Endothelial cell of umbilical vein (primary cell): ENCODE data around the gene LGMN. TPM values are rescaled to one million over a fixed set of nuclear protein-coding genes. Genes with fewer than 3 reads are reported as not detected.

Source experiments
- BruUV-seq: library from RNA; stranded (reverse); fragments of 400-500 nt; replicated peaks from 2 replicates; lab custom pipeline; 2021; lab: Mats Ljungman, UMichigan
- CTCF ChIA-PET: fragments of 300-600, 350-600 bp; sonication (Branson Sonifier 250); formaldehyde crosslinking; loops from one replicate; lab custom pipeline; 2021; ENCODE audit warnings: antibody characterized with exemption, inconsistent platforms; lab: Charles Lee
- POLR2A ChIA-PET: fragments of 300-600, 350-600 bp; sonication (Branson Sonifier 250); formaldehyde crosslinking; loops from one replicate; lab custom pipeline; 2021; ENCODE audit warnings: antibody characterized with exemption, inconsistent platforms; lab: Charles Lee
- DNase-seq: peaks from one replicate; pipeline ENCODE4 v3.0.0-alpha.2; 2011; ENCODE audit warnings: low read depth, low spot score
- FAIRE-seq: peaks from 2 replicates; lab custom pipeline; 2011; peaks lifted over from hg19 to GRCh38; lab: Jason Lieb, UNC
- H2AFZ ChIP-seq: 2 replicates; pipeline ENCODE4 v1.6.0; 2012; ENCODE audit warnings: low read depth, low read length, control low read depth, inconsistent platforms
- H3K27ac ChIP-seq: 2 replicates; pipeline ENCODE4 v1.5.1; 2011; ENCODE audit warnings: low read depth, mild to moderate bottlenecking, control low read depth, low read length, moderate library complexity; ENCODE audit not compliant: insufficient read depth
- H3K27me3 ChIP-seq, 2 experiments: 2 replicates each; pipeline versions ENCODE4 v1.6.0 to v1.6.1; 2011; ENCODE audit warnings: low read length in 2 of 2, mixed read lengths in 1 of 2; ENCODE audit not compliant: control insufficient read depth in 2 of 2, insufficient read depth in 2 of 2
- H3K36me3 ChIP-seq, 2 experiments: 2 replicates in 1 of 2; 3 replicates in 1 of 2; pipeline ENCODE4 v1.5.1; 2011; ENCODE audit warnings: low read length in 2 of 2, mild to moderate bottlenecking in 1 of 2, moderate library complexity in 1 of 2; ENCODE audit not compliant: control insufficient read depth in 2 of 2, insufficient read depth in 2 of 2; ENCODE audit errors: extremely low read depth in 1 of 2
- H3K4me1 ChIP-seq: 3 replicates; pipeline ENCODE4 v1.5.1; 2011; ENCODE audit warnings: mild to moderate bottlenecking, low read length; ENCODE audit not compliant: control insufficient read depth, insufficient read depth; ENCODE audit errors: extremely low read depth
- H3K4me2 ChIP-seq: 2 replicates; pipeline ENCODE4 v1.6.1; 2011; ENCODE audit warnings: low read length, control low read depth, mixed read lengths; ENCODE audit not compliant: insufficient read depth
- H3K4me3 ChIP-seq, 3 experiments: fragments of 200-600 bp in 1 of 3; sonication (generic), shearing (Covaris generic) in 1 of 3; replicated peaks in 1 of 3; 2 replicates each; pipeline ENCODE4 v1.5.1; 2011 to 2016; ENCODE audit warnings: control low read depth in 3 of 3, low read length in 3 of 3, mild to moderate bottlenecking in 2 of 3, inconsistent platforms in 1 of 3, low read depth in 1 of 3, moderate library complexity in 1 of 3; ENCODE audit not compliant: insufficient read depth in 1 of 3
- H3K79me2 ChIP-seq: 2 replicates; pipeline ENCODE4 v1.6.0; 2012; ENCODE audit warnings: low read length, inconsistent platforms; ENCODE audit not compliant: control insufficient read depth, insufficient read depth
- H3K9ac ChIP-seq: replicated peaks from 2 replicates; pipeline ENCODE3; 2011; ENCODE audit warnings: low read length, control low read depth; ENCODE audit not compliant: insufficient read depth; ENCODE audit errors: extremely low read depth
- H3K9me1 ChIP-seq: replicated peaks from 3 replicates; pipeline ENCODE4 v1.6.0; 2011; ENCODE audit warnings: mild to moderate bottlenecking, low read length; ENCODE audit not compliant: control insufficient read depth, insufficient read depth; ENCODE audit errors: extremely low read depth
- H3K9me3 ChIP-seq: replicated peaks from 2 replicates; pipeline ENCODE4 v1.5.1; 2012; ENCODE audit warnings: low read length, inconsistent platforms; ENCODE audit not compliant: control insufficient read depth, insufficient read depth
- H4K20me1 ChIP-seq: replicated peaks from 2 replicates; pipeline ENCODE3; 2011; ENCODE audit warnings: mild to moderate bottlenecking, low read length; ENCODE audit not compliant: control insufficient read depth, insufficient read depth; ENCODE audit errors: extremely low read depth
- EZH2 ChIP-seq: IDR thresholded peaks from 2 replicates; pipeline ENCODE4 v1.6.1; 2012; ENCODE audit warnings: borderline replicate concordance, low read depth, mild to moderate bottlenecking, moderate library complexity, low read length, inconsistent platforms; ENCODE audit not compliant: severe bottlenecking
- FOS ChIP-seq: IDR thresholded peaks from 2 replicates; pipeline ENCODE4 v1.6.1; 2011; ENCODE audit warnings: mild to moderate bottlenecking, low read length, moderate library complexity, borderline replicate concordance; ENCODE audit not compliant: insufficient read depth
- GATA2 ChIP-seq: IDR thresholded peaks from 2 replicates; pipeline ENCODE4 v1.7.0; 2011; ENCODE audit warnings: low read depth, mild to moderate bottlenecking, moderate library complexity, mixed read lengths, low read length; ENCODE audit not compliant: insufficient read length, insufficient read depth
- JUN ChIP-seq: IDR thresholded peaks from 2 replicates; pipeline ENCODE4 v1.6.1; 2011; ENCODE audit warnings: borderline replicate concordance, low read depth; ENCODE audit not compliant: insufficient read length, insufficient read depth
- MYC ChIP-seq: IDR thresholded peaks from one replicate; pipeline ENCODE4 v1.6.1; 2011; ENCODE audit warnings: mild to moderate bottlenecking, low read depth, low read length
- POLR2A ChIP-seq: IDR thresholded peaks from 2 replicates; pipeline ENCODE4 v1.6.1; 2012; ENCODE audit warnings: low read depth, mild to moderate bottlenecking, control low read depth, low read length
- POLR2AphosphoS5 ChIP-seq: IDR thresholded peaks from 2 replicates; pipeline ENCODE4 v1.6.1; 2012; ENCODE audit warnings: low read depth, mild to moderate bottlenecking, control low read depth, low read length, moderate library complexity; ENCODE audit not compliant: insufficient read depth
- dilution Hi-C: fragments of 300-500 bp; cut with MboI; formaldehyde crosslinking; loops from one replicate; pipeline ENCODE4 v1.15.0; 2019; ENCODE audit warnings: low sequenced_read_pairs; ENCODE audit not compliant: extremely low pct_ligation_motif_present
- intact Hi-C: fragments of 100-400 bp; cut with micrococcal nuclease; formaldehyde crosslinking; loops from one replicate; pipeline ENCODE4 v1.10.0; 2022
- polyA plus RNA-seq, 4 experiments: library from polyadenylated mRNA; depleted of rRNA in 3 of 4; stranded (reverse) in 3 of 4; unstranded in 1 of 4; fragments of >200 nt; gene quantifications; 2 replicates each; pipeline versions ENCODE4 v1.2.1 to v1.2.3, GENCODE V29; 2011 to 2012; ENCODE audit warnings: missing spikeins in 1 of 4
- total RNA-seq: library from RNA; stranded (reverse); gene quantifications from 2 replicates; pipeline ENCODE4 v1.2.3, GENCODE V29; 2021
- TF ChIP-seq, protein P1 (sequence below), 2 donors: IDR thresholded peaks; 1 replicate in 1 of 2; 2 replicates in 1 of 2; pipeline ENCODE4 v1.5.1; 2011; ENCODE audit warnings: low read length in 2 of 2, mild to moderate bottlenecking in 2 of 2, moderate library complexity in 2 of 2, control low read depth in 1 of 2, inconsistent platforms in 1 of 2, low read depth in 1 of 2; ENCODE audit not compliant: insufficient read depth in 1 of 2; ENCODE audit errors: extremely low read depth in 1 of 2
- TF ChIP-seq, protein P2 (sequence below): IDR thresholded peaks from 2 replicates; pipeline ENCODE4 v1.6.1; 2011; ENCODE audit not compliant: insufficient read depth, insufficient read length

LGMN gene
- total and polyA plus RNA-seq, 2 donors (not counting 3 experiments of a cell fraction or from before 2014, with no cell fraction given), result 56.7 to 99.2 TPM

DNA sequence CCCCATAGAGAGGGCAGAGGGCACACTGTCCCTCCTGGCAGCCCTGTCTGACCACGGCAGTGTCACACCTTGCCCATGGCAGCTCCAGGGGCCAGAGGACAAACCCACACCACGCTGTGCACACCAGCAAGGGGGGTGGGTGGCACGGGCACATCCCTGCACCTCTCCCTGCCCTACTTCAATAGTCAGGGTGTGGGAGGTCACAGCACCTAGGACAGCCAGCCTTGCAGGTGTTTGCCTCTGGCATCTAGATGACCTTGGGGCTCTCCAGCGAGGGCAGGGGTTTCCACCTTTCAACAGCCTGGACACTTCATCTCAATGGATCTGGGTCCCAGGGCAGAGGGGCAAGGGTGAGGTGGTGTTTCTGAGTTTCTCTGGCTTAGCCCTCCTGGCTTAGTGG, 69.2 kb downstream of the LGMN start:
- Histone ChIP-seq H3K9me3 (no peaks in the 10 kb centered on the region), H2AFZ (no peak overlapping the region), H3K4me1 (peaks cover 4% of the 10 kb centered on the region), H3K9me1 (no peaks in the 10 kb centered on the region), H3K36me3 (peaks cover 0 to 4% of the 10 kb centered on the region in 2 experiments), H3K27me3 (no peaks in the 10 kb centered on the region), H3K9ac (no peak overlapping the region), H3K79me2 (no peaks in the 10 kb centered on the region), H3K27ac (no peak overlapping the region), H4K20me1 (no peaks in the 10 kb centered on the region), H3K4me3 (no peak overlapping the region), H3K4me2 (no peak overlapping the region)
- BruUV-seq, result no TSS peak
- POLR2A ChIA-PET, result no interaction called here
- TF ChIP-seq POLR2A (no peak), FOS (no peak), EZH2 (no peak), JUN (no peak), POLR2AphosphoS5 (no peak), GATA2 (no peak), MYC (no peak)
- TF ChIP-seq, protein P1, sequence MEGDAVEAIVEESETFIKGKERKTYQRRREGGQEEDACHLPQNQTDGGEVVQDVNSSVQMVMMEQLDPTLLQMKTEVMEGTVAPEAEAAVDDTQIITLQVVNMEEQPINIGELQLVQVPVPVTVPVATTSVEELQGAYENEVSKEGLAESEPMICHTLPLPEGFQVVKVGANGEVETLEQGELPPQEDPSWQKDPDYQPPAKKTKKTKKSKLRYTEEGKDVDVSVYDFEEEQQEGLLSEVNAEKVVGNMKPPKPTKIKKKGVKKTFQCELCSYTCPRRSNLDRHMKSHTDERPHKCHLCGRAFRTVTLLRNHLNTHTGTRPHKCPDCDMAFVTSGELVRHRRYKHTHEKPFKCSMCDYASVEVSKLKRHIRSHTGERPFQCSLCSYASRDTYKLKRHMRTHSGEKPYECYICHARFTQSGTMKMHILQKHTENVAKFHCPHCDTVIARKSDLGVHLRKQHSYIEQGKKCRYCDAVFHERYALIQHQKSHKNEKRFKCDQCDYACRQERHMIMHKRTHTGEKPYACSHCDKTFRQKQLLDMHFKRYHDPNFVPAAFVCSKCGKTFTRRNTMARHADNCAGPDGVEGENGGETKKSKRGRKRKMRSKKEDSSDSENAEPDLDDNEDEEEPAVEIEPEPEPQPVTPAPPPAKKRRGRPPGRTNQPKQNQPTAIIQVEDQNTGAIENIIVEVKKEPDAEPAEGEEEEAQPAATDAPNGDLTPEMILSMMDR (IDR thresholded peaks at IDR 0.05; ENCODE audit: extremely low read depth in 1 of 2, insufficient read depth in 1 of 2, low read depth in 1 of 2, low read length in 2 of 2), result no peak
- TF ChIP-seq, protein P2, sequence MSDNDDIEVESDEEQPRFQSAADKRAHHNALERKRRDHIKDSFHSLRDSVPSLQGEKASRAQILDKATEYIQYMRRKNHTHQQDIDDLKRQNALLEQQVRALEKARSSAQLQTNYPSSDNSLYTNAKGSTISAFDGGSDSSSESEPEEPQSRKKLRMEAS, result no peak
- dilution Hi-C loops, result loop anchor here (25.0 kb wide), 1 partner anchor 317 kb away; no protein-coding TSS in a partner anchor
- intact Hi-C loops, result no loop called here
- CTCF ChIA-PET, result interaction anchor here (2.3 to 4.9 kb wide), 2 partner anchors 90 to 544 kb away, joined by 13 to 24 read pairs; no protein-coding TSS in a partner anchor
- FAIRE-seq (no peak), DNase-seq (no peak)
